ENCODE results near the gene ATRN.

GRCh38 chr20:3586093-3586492, 115.3 kb downstream of the ATRN start:
- TF ChIP-seq EZH2 (IDR thresholded peaks at IDR 0.05; ENCODE audit: low read length, unreplicated experiment) (no peak), CTCF (conservative IDR thresholded peaks at IDR 0.05; ENCODE audit: low read depth, low read length) (no peak)

Measured in PC-3 (cell line).